Stimulated activated CD4-positive, alpha-beta T cell treated with anti-CD3 and anti-CD28 coated beads, Interleukin-15, amount 100 ng/mL, for 1 hour (primary cell): ENCODE data around the gene MSL1.

Experiments used
- DNase-seq, 2 donors: peaks; one replicate each; pipeline ENCODE4 v3.0.0-alpha.2; 2020; ENCODE audit warnings: low read depth in 1 of 2, low spot score in 1 of 2

The MSL1 gene

GRCh38 chr17:40090237-40091119, 31.3 kb upstream of the MSL1 start:
- DNase-seq = no peak

- no peak for DNase-seq
These were observed 29.9 kb upstream of the MSL1 start for GRCh38 chr17:40091691-40092397.

- no peak for DNase-seq
These were observed 29.2 kb upstream of the MSL1 start for GRCh38 chr17:40092581-40092980.

- no peak for DNase-seq
These were observed 28.7 kb upstream of the MSL1 start for GRCh38 chr17:40093005-40093579.

- DNase-seq = no peak
These were observed 28.1 kb upstream of the MSL1 start for GRCh38 chr17:40093580-40094201.

- no peak for DNase-seq
These were observed 26.9 kb upstream of the MSL1 start for GRCh38 chr17:40094874-40095273.

- DNase-seq = no peak
These were observed 26.3 kb upstream of the MSL1 start for GRCh38 chr17:40095351-40095943.

- peak; percentile 44 to 59 for DNase-seq
These were observed 25.6 kb upstream of the MSL1 start for GRCh38 chr17:40095944-40096791.

- no peak for DNase-seq
These were observed 24.7 kb upstream of the MSL1 start for GRCh38 chr17:40097087-40097486.

GRCh38 chr17:40097931-40098845, 23.6 kb upstream of the MSL1 start:
- no peak for DNase-seq

GRCh38 chr17:40098846-40099618, 22.7 kb upstream of the MSL1 start:
- DNase-seq = peak; percentile 99

- DNase-seq = no peak
These were observed 22.0 kb upstream of the MSL1 start for GRCh38 chr17:40099619-40100418.

GRCh38 chr17:40100419-40100668, 21.4 kb upstream of the MSL1 start, which contains the start of gene NR1D1:
TSS of gene NR1D1 (minus strand) at chr17:40100589. CDS start at chr17:40100094, 495 bp downstream.
- DNase-seq = no peak

- DNase-seq = peak; percentile 77 to 78
These were observed 21.0 kb upstream of the MSL1 start for GRCh38 chr17:40100669-40101366.

GRCh38 chr17:40101367-40102210, 20.2 kb upstream of the MSL1 start:
- no peak for DNase-seq

- DNase-seq = no peak
These were observed 18.6 kb upstream of the MSL1 start for GRCh38 chr17:40103071-40103661.
